ENCODE data around the gene FXYD3. TPM values are rescaled to one million over a fixed set of nuclear protein-coding genes. Genes with fewer than 3 reads are reported as not detected.

FXYD3 gene
- total and polyA plus RNA-seq, 2 of the 13 experiments (the other 11 are each of a cell fraction or from before 2014, with no cell fraction given), result 4.9 TPM; not detected in 1

GRCh38 chr19:35130761-35131720 is 15.4 kb downstream of the FXYD3 start:
- ChIA-PET POLR2A (no interaction called here), CTCF (ENCODE audit: low intra/inter-chr PET ratio, low total read pairs) (interaction anchor here (0.6 kb wide), 1 partner anchor 64 kb away, joined by 3 read pairs; no protein-coding TSS in a partner anchor)
- peak overlapping the region; percentile 60 for H3K4me2 ChIP-seq (ENCODE audit: low read depth, low read length)
- no peaks in the 10 kb centered on the region for H3K27me3 ChIP-seq (ENCODE audit: control insufficient read depth in 1 of 2, insufficient read depth in 2 of 2, low read length in 2 of 2)
- H3K4me3 ChIP-seq (replicated peaks in 1 of 3; ENCODE audit: insufficient read depth in 1 of 3, low read depth in 2 of 3, low read length in 3 of 3), result peak overlapping the region in 1 of 3 experiments; percentile 25; a peak in 1 of 6 replicates
- no peaks in the 10 kb centered on the region for H3K36me3 ChIP-seq (replicated peaks in 1 of 2; ENCODE audit: control insufficient read depth in 1 of 2, insufficient read depth in 2 of 2, low read length in 2 of 2)
- H4K20me1 ChIP-seq (ENCODE audit: insufficient read depth, low read length), result no peaks in the 10 kb centered on the region
- intact Hi-C loops (cut with micrococcal nuclease; ENCODE audit: unreplicated experiment) (no loop called here), in situ Hi-C loops (cut with HindIII; ENCODE audit: extremely low pct_ligation_motif_present, low pct_unique_long_range_greater_than_20kb) (no loop called here)
- no peaks in the 10 kb centered on the region for H3K9me3 ChIP-seq (ENCODE audit: low read length)
- no peak overlapping the region for H2AFZ ChIP-seq (ENCODE audit: low read length)
- FAIRE-seq (peak; percentile 50), ATAC-seq (peak; percentile 87), DNase-seq (ENCODE audit: low spot score) (peak; percentile 43)
- H3K9ac ChIP-seq (ENCODE audit: insufficient read depth, low read depth, low read length), result no peak overlapping the region
- peak overlapping the region; percentile 72 for H3K27ac ChIP-seq (ENCODE audit: extremely low read length, insufficient read depth, low read length)
- peaks cover 89% of the 10 kb centered on the region for H3K4me1 ChIP-seq (ENCODE audit: insufficient read depth, low read length)
- no peaks in the 10 kb centered on the region for H3K79me2 ChIP-seq (ENCODE audit: insufficient read depth, low read length)
- BruUV-seq (replicated peaks), result no TSS peak
- 48% methylated on average over 17 of the region's 31 CpGs for WGBS (ENCODE audit: low lambda C conversion rate)
- peak; percentile 84; the same call in 1 of the 2 replicates for TF ChIP-seq RXRA (CRISPR knock-in tag; IDR thresholded peaks at IDR 0.05)
- TF ChIP-seq PHF5A (CRISPR knock-in tag; IDR thresholded peaks at IDR 0.05; ENCODE audit: low read depth, unreplicated experiment), result peak; percentile 32
- peak; percentile 73; the same call in 1 of the 2 replicates for TF ChIP-seq ZNF607 (CRISPR knock-in tag; IDR thresholded peaks at IDR 0.05; ENCODE audit: borderline replicate concordance)
- no peak for TF ChIP-seq NKX3-1 (CRISPR knock-in tag; IDR thresholded peaks at IDR 0.05)
- TF ChIP-seq CCAR2 (optimal IDR thresholded peaks at IDR 0.05; ENCODE audit: low read depth, low read length), result no peak
- TF ChIP-seq HMG20A (CRISPR knock-in tag; IDR thresholded peaks at IDR 0.05; ENCODE audit: borderline replicate concordance), result 0 out of 2 replicates have a peak, but pooled peaks have one; percentile 46
- TF ChIP-seq HNF1B (CRISPR knock-in tag; IDR thresholded peaks at IDR 0.05), result peak; percentile 91
- peak; percentile 66 for TF ChIP-seq SP5 (CRISPR knock-in tag; IDR thresholded peaks at IDR 0.05; ENCODE audit: borderline replicate concordance, low read depth)
- TF ChIP-seq ZNF788 (CRISPR knock-in tag; IDR thresholded peaks at IDR 0.05; ENCODE audit: borderline replicate concordance), result peak; percentile 25; the same call in 1 of the 2 replicates
- TF ChIP-seq ZNF740 (CRISPR knock-in tag; IDR thresholded peaks at IDR 0.05), result no peak
- TF ChIP-seq HNRNPH1 (optimal IDR thresholded peaks at IDR 0.05; ENCODE audit: low read depth, low read length), result peak; percentile 78
- TF ChIP-seq ZSCAN21 (CRISPR knock-in tag; IDR thresholded peaks at IDR 0.05; ENCODE audit: borderline replicate concordance), result no peak
- peak; percentile 16; the same call in 1 of the 2 replicates for TF ChIP-seq TFE3 (CRISPR knock-in tag; IDR thresholded peaks at IDR 0.05)
- 0 out of 2 replicates have a peak, but pooled peaks have one; percentile 45 for TF ChIP-seq IKZF5 (CRISPR knock-in tag; IDR thresholded peaks at IDR 0.05)
